K562 (cell line): Measurements from ENCODE around the gene SNCG. TPM values are rescaled to one million over a fixed set of nuclear protein-coding genes. Genes with fewer than 3 reads are reported as not detected.

Source experiments
- ATAC-seq: fragments of 200-7000 bp; cut with Tn5 transposase; 3 replicates; pipeline ENCODE4 v1.9.1; 2020; ENCODE audit warnings: moderate library complexity
- BruUV-seq: library from RNA; stranded (reverse); fragments of 400-500 nt; replicated peaks from 2 replicates; lab custom pipeline; 2021; lab: Mats Ljungman, UMichigan
- CTCF ChIA-PET: fragments of 300-600 bp; formaldehyde crosslinking; extraction: SDS; loops from one replicate; lab custom pipeline; 2021; ENCODE audit warnings: low intra/inter-chr PET ratio; lab: Yijun Ruan, JAX
- POLR2A ChIA-PET: fragments of 300-600, 350-650 bp; sonication (Branson Sonifier 250); formaldehyde crosslinking; extraction: SDS; loops from one replicate; lab custom pipeline; 2021; ENCODE audit warnings: antibody characterized with exemption, inconsistent platforms; lab: Yijun Ruan, JAX
- DNase-seq, 4 experiments: peaks; one replicate each; pipeline versions ENCODE4 v3.0.0 to v3.0.0-alpha.2; 2011 to 2018; ENCODE audit warnings: low spot score in 3 of 4, mixed read lengths in 3 of 4; ENCODE audit errors: extremely low read depth in 1 of 4
- FAIRE-seq: peaks from 2 replicates; lab custom pipeline; 2011; peaks lifted over from hg19 to GRCh38; lab: Jason Lieb, UNC
- H2AFZ ChIP-seq: 2 replicates; pipeline ENCODE4 v1.6.0; 2011; ENCODE audit warnings: low read depth, low read length, control low read depth, inconsistent platforms
- H3K27ac ChIP-seq: fragments of 200-600 bp; 3 replicates; pipeline ENCODE4 v1.8.0; 2011; ENCODE audit warnings: low read depth, mild to moderate bottlenecking, control low read depth, inconsistent platforms, low read length, moderate library complexity, mixed read lengths; ENCODE audit errors: extremely low read depth
- H3K27me3 ChIP-seq, 2 experiments: fragments of 300-600 bp in 1 of 2; 2 replicates in 1 of 2; 3 replicates in 1 of 2; pipeline versions ENCODE4 v1.6.0 to v1.8.0; 2011; ENCODE audit warnings: inconsistent platforms in 2 of 2, low read length in 2 of 2, mild to moderate bottlenecking in 1 of 2, mixed read lengths in 1 of 2, moderate library complexity in 1 of 2; ENCODE audit not compliant: control insufficient read depth in 2 of 2, insufficient read depth in 2 of 2
- H3K36me3 ChIP-seq: fragments of 300-600 bp; 3 replicates; pipeline ENCODE4 v1.8.0; 2011; ENCODE audit warnings: mild to moderate bottlenecking, low read length, inconsistent platforms; ENCODE audit not compliant: control insufficient read depth, insufficient read depth
- H3K4me1 ChIP-seq, 2 experiments: fragments of 200-600 bp in 1 of 2; replicated peaks in 1 of 2; 2 replicates in 1 of 2; 3 replicates in 1 of 2; pipeline versions ENCODE4 v1.5.1 to v1.8.0; 2011; ENCODE audit warnings: inconsistent platforms in 2 of 2, low read length in 2 of 2, mild to moderate bottlenecking in 1 of 2, mixed read lengths in 1 of 2, moderate library complexity in 1 of 2; ENCODE audit not compliant: control insufficient read depth in 2 of 2, insufficient read depth in 2 of 2
- H3K4me2 ChIP-seq: 2 replicates; pipeline ENCODE4 v1.6.1; 2011; ENCODE audit warnings: low read length, control low read depth, inconsistent platforms, mixed read lengths; ENCODE audit not compliant: insufficient read depth
- H3K4me3 ChIP-seq: fragments of 200-600 bp; sonication (generic), shearing (Covaris generic); 2 replicates; pipeline ENCODE4 v1.5.1; 2016; ENCODE audit warnings: control low read depth, inconsistent platforms
- H3K79me2 ChIP-seq: fragments of 200-600 bp; 3 replicates; pipeline ENCODE4 v1.8.0; 2011; ENCODE audit warnings: low read length, inconsistent platforms; ENCODE audit not compliant: control insufficient read depth, insufficient read depth
- H3K9ac ChIP-seq, 2 experiments: 2 replicates each; pipeline versions ENCODE4 v1.6.0 to v1.6.1; 2011; ENCODE audit warnings: low read depth in 2 of 2, low read length in 2 of 2, control low read depth in 1 of 2, inconsistent platforms in 1 of 2, mild to moderate bottlenecking in 1 of 2, mixed read lengths in 1 of 2; ENCODE audit not compliant: insufficient read depth in 1 of 2
- H3K9me1 ChIP-seq: one replicate; pipeline ENCODE4 v1.6.0; 2011; ENCODE audit warnings: inconsistent platforms, mild to moderate bottlenecking, low read length, moderate library complexity; ENCODE audit not compliant: control insufficient read depth, insufficient read depth
- H3K9me3 ChIP-seq: replicated peaks from 2 replicates; pipeline ENCODE4 v1.5.1; 2011; ENCODE audit warnings: low read depth, low read length, inconsistent platforms; ENCODE audit not compliant: control insufficient read depth, insufficient read depth
- H4K20me1 ChIP-seq: replicated peaks from 2 replicates; pipeline ENCODE4 v1.6.1; 2011; ENCODE audit warnings: low read length, inconsistent platforms, mixed read lengths; ENCODE audit not compliant: control insufficient read depth, insufficient read depth
- MCM7 ChIP-seq, 2 experiments: fragments of 450-650 bp; IDR thresholded peaks; 2 replicates each; pipeline ENCODE4 v1.6.1; 2016 to 2018
- NFIC ChIP-seq: fragments of 450-650 bp; IDR thresholded peaks from 2 replicates; pipeline ENCODE4 v1.6.1; 2017; ENCODE audit warnings: mild to moderate bottlenecking, inconsistent platforms
- ZNF384 ChIP-seq: IDR thresholded peaks from 2 replicates; pipeline ENCODE4 v1.6.1; 2012; ENCODE audit warnings: low read depth, low read length, improper control_type of control experiment
- ZNF644 ChIP-seq: fragments of 200-800 bp; sonication (Bioruptor generic); IDR thresholded peaks from 2 replicates; pipeline ENCODE4 v1.6.1; 2016; ENCODE audit warnings: low read depth, missing genetic modification characterization, missing compliant biosample characterization
- WGBS: fragments of 100-300 bp; shearing (Covaris generic); methylation state at CpG from one replicate; pipeline ENCODE4 v1.1.6; 2016; ENCODE audit warnings: low coverage, mixed read lengths; ENCODE audit not compliant: insufficient coverage; ENCODE audit errors: missing lambda C conversion rate; 5-methylcytosine and 5-hydroxymethylcytosine counted together
- in situ Hi-C: fragments of 300-500 bp; cut with MboI; formaldehyde crosslinking; loops from 4 replicates; pipeline ENCODE4 v1.15.0; 2018; ENCODE audit warnings: inconsistent platforms, mixed read lengths
- intact Hi-C: fragments of 100-400 bp; cut with micrococcal nuclease; formaldehyde crosslinking; loops from 2 replicates; pipeline ENCODE4 v1.14.2; 2022
- polyA plus RNA-seq, 8 experiments: library from polyadenylated mRNA; depleted of rRNA in 4 of 8; stranded (reverse) in 5 of 8; unstranded in 3 of 8; fragments of >200 nt; fragmentation: Nextera tagmentation in 2 of 8; fragmentation: Illumina TruSeq in 1 of 8; extraction: Ambion mirVana in 2 of 8; extraction: Trizol in 1 of 8; gene quantifications; 2 replicates each; pipeline versions ENCODE4 v1.2.1 to v1.2.3, GENCODE V29; 2011 to 2014; ENCODE audit warnings: inconsistent platforms in 1 of 8, missing spikeins in 1 of 8
- total RNA-seq, 7 experiments: library from RNA; depleted of rRNA in 6 of 7; stranded (reverse); fragments of >200 nt in 6 of 7; fragmentation: Illumina TruSeq in 2 of 7; extraction: Trizol in 2 of 7; gene quantifications; 2 replicates each; pipeline versions ENCODE4 v1.2.1 to v1.2.3, GENCODE V29; 2011 to 2021; ENCODE audit warnings: low replicate concordance in 1 of 7

The SNCG gene
- total and polyA plus RNA-seq, 9 of the 15 experiments (the other 6 are each of a cell fraction or from before 2014, with no cell fraction given), result 9.8 to 146 (median 93.6) TPM

DNA sequence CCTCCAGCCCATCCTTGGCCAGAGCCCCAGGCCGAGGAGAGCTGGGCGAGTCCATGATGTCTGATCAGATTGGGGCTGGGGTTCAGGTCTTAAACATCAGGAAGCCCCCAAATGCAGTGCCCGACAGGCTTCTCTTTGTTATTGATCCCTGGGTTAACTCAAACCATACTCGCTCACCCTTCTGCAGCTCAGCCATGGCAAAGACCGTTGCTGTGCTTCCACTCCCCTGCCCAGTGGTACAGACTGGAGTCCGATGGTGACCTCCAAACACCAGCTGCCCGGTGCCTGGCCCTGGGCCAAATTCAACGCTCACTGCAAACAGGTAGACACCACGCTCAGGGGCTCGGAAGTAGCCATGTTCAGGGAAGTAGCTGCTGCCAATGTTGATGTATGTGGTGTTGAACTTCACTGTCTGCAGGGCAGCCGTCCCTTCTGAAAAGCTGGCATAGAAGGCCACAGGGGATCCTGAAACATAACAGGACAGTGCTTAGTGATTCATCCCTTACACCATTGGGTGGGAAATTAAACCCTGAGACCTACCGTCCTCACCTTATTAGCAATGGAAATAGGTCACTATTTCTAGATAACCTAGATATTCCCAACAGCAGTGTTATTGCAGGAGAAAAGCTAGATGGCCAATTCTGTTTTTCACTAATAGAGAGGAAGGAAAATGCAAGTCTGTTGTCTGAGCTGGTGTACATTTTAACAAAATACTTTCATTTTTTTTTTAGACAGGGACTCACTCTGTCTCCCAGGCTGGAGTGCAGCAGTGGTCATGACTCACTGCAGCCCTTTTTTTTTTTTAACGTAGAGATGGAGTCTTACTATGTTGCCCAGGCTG, 21.5 kb upstream of the SNCG start:
- ChIA-PET POLR2A (interaction anchor here (0.7 kb wide), 1 partner anchor 225 kb away, joined by 3 read pairs; no protein-coding TSS in a partner anchor), CTCF (interaction anchor here (0.7 kb wide), 1 partner anchor 19 kb away, joined by 3 read pairs; no protein-coding TSS in a partner anchor)
- Histone ChIP-seq H2AFZ (no peak overlapping the region), H3K4me3 (no peak overlapping the region), H3K27ac (no peak overlapping the region), H3K4me2 (no peak overlapping the region), H3K9ac (no peak overlapping the region), H3K9me3 (no peaks in the 10 kb centered on the region), H3K9me1 (no peaks in the 10 kb centered on the region), H3K79me2 (no peaks in the 10 kb centered on the region), H3K36me3 (no peaks in the 10 kb centered on the region), H4K20me1 (no peaks in the 10 kb centered on the region), H3K27me3 (no peaks in the 10 kb centered on the region), H3K4me1 (peaks cover 0 to 4% of the 10 kb centered on the region in 2 experiments; a peak in 1 of 5 replicates)
- in situ Hi-C loops, result no loop called here
- no TSS peak for BruUV-seq
- no peak for TF ChIP-seq MCM7 (IDR thresholded peaks at IDR 0.05)
- TF ChIP-seq ZNF384, result peak; percentile 48; the same call in 1 of the 2 replicates
- TF ChIP-seq ZNF644, result no peak
- TF ChIP-seq NFIC, result peak; percentile 68
- intact Hi-C loops, result no loop called here
- ATAC-seq (no peak), DNase-seq (no peak), FAIRE-seq (no peak)
- WGBS, result 40% methylated on average over 9 of the region's 13 CpGs
